Measurements from ENCODE around the gene FGF2. TPM values are rescaled to one million over a fixed set of nuclear protein-coding genes. Genes with fewer than 3 reads are reported as not detected.

The FGF2 gene
- total RNA-seq, 2 experiments from 2014 or later: not detected

GRCh38 chr4:122911588-122911987 lies 85.0 kb downstream of the FGF2 start:
- Histone ChIP-seq H3K4me1 (ENCODE audit: insufficient read depth, low read length) (no peaks in the 10 kb centered on the region), H3K27me3 (ENCODE audit: control insufficient read depth in 1 of 2, insufficient read depth in 2 of 2, low read length in 2 of 2) (no peaks in the 10 kb centered on the region), H3K36me3 (ENCODE audit: insufficient read depth, low read length) (peaks cover 3% of the 10 kb centered on the region), H3K9me3 (ENCODE audit: control insufficient read depth in 1 of 2, insufficient read depth in 1 of 2, low read length in 2 of 2) (no peaks in the 10 kb centered on the region), H3K4me3 (ENCODE audit: low read length) (no peak overlapping the region), H3K27ac (ENCODE audit: low read depth in 1 of 2, low read length in 2 of 2) (no peak overlapping the region)
- H3K9me3 Mint-ChIP-seq: no peaks in the 10 kb centered on the region
- ATAC-seq (ENCODE audit: poor library complexity) (no peak), DNase-seq (no peak)
- no peak for TF ChIP-seq CTCF (IDR thresholded peaks at IDR 0.05)
- no peak overlapping the region for H3K4me3 Mint-ChIP-seq
- no peaks in the 10 kb centered on the region for H3K4me1 Mint-ChIP-seq (ENCODE audit: low read depth)
- no peaks in the 10 kb centered on the region for H3K27me3 Mint-ChIP-seq
- no peaks in the 10 kb centered on the region for H3K36me3 Mint-ChIP-seq (ENCODE audit: low read depth)
- ChIA-PET POLR2A (no interaction called here), CTCF (interaction anchor here (0.6 to 1.3 kb wide), 2 partner anchors 10 to 142 kb away, joined by 3 read pairs; no protein-coding TSS in a partner anchor)
- no peak overlapping the region for H3K27ac Mint-ChIP-seq
- intact Hi-C loops (cut with DNase I, micrococcal nuclease): loop anchor here (5.0 to 10.0 kb wide), 4 partner anchors 154 to 1009 kb away; partner anchors contain the start of gene BLTP1 (in 1 of the 2)

GRCh38 chr4:122912810-122913575 lies 86.4 kb downstream of the FGF2 start:
- intact Hi-C loops (cut with DNase I, micrococcal nuclease): loop anchor here (1.0 to 10.0 kb wide), 5 partner anchors 156 to 1011 kb away; partner anchors contain the start of gene BLTP1 (in 1 of the 2)
- no peak for TF ChIP-seq CTCF (IDR thresholded peaks at IDR 0.05)
- POLR2A ChIA-PET: no interaction called here
- no peaks in the 10 kb centered on the region for H3K27me3 ChIP-seq (ENCODE audit: control insufficient read depth in 1 of 2, insufficient read depth in 2 of 2, low read length in 2 of 2)
- DNase-seq: no peak
- no peaks in the 10 kb centered on the region for H3K9me3 Mint-ChIP-seq
- no peak overlapping the region for H3K4me3 Mint-ChIP-seq
- H3K4me1 Mint-ChIP-seq (ENCODE audit: low read depth): no peaks in the 10 kb centered on the region
- no peak overlapping the region for H3K4me3 ChIP-seq (ENCODE audit: low read length)
- no peaks in the 10 kb centered on the region for H3K27me3 Mint-ChIP-seq
- no peak overlapping the region for H3K27ac ChIP-seq (ENCODE audit: low read depth in 1 of 2, low read length in 2 of 2)
- no peak for ATAC-seq (ENCODE audit: poor library complexity)
- CTCF ChIA-PET: interaction anchor here (1.0 to 2.2 kb wide), 2 partner anchors 8 to 155 kb away, joined by 3 to 12 read pairs; no protein-coding TSS in a partner anchor
- no peaks in the 10 kb centered on the region for H3K4me1 ChIP-seq (ENCODE audit: insufficient read depth, low read length)
- H3K36me3 ChIP-seq (ENCODE audit: insufficient read depth, low read length): peaks cover 3% of the 10 kb centered on the region
- H3K27ac Mint-ChIP-seq: no peak overlapping the region
- no peaks in the 10 kb centered on the region for H3K36me3 Mint-ChIP-seq (ENCODE audit: low read depth)
- no peaks in the 10 kb centered on the region for H3K9me3 ChIP-seq (ENCODE audit: control insufficient read depth in 1 of 2, insufficient read depth in 1 of 2, low read length in 2 of 2)

GRCh38 chr4:122914292-122914904 lies 87.8 kb downstream of the FGF2 start:
- H3K27me3 Mint-ChIP-seq: no peaks in the 10 kb centered on the region
- Histone ChIP-seq H3K36me3 (ENCODE audit: insufficient read depth, low read length) (peaks cover 3% of the 10 kb centered on the region), H3K27me3 (ENCODE audit: control insufficient read depth in 1 of 2, insufficient read depth in 2 of 2, low read length in 2 of 2) (no peaks in the 10 kb centered on the region), H3K9me3 (ENCODE audit: control insufficient read depth in 1 of 2, insufficient read depth in 1 of 2, low read length in 2 of 2) (no peaks in the 10 kb centered on the region), H3K4me1 (ENCODE audit: insufficient read depth, low read length) (no peaks in the 10 kb centered on the region), H3K4me3 (ENCODE audit: low read length) (no peak overlapping the region), H3K27ac (ENCODE audit: low read depth in 1 of 2, low read length in 2 of 2) (no peak overlapping the region)
- no peak overlapping the region for H3K4me3 Mint-ChIP-seq
- ChIA-PET CTCF (interaction anchor here (1.0 to 2.2 kb wide), 6 partner anchors 8 to 182 kb away, joined by 3 to 12 read pairs (median 6); partner anchors contain the start of genes BBS12 and NUDT6), POLR2A (interaction anchor here (1.0 to 1.2 kb wide), 2 partner anchors 9 to 182 kb away, joined by 4 to 5 read pairs; partner anchors contain the start of genes BBS12 and NUDT6)
- DNase-seq (peak in 3 of 14 experiments; percentile 6 to 61 (median 41)), ATAC-seq (ENCODE audit: poor library complexity) (peak; percentile 75)
- H3K36me3 Mint-ChIP-seq (ENCODE audit: low read depth): no peaks in the 10 kb centered on the region
- H3K9me3 Mint-ChIP-seq: no peaks in the 10 kb centered on the region
- TF ChIP-seq CTCF (IDR thresholded peaks at IDR 0.05): peak; percentile 76
- no peak overlapping the region for H3K27ac Mint-ChIP-seq
- H3K4me1 Mint-ChIP-seq (ENCODE audit: low read depth): no peaks in the 10 kb centered on the region
- intact Hi-C loops (cut with DNase I, micrococcal nuclease): loop anchor here (1.0 to 10.0 kb wide), 5 partner anchors 157 to 1012 kb away; partner anchors contain the start of gene BLTP1 (in 1 of the 2)

Measured in CD4-positive, alpha-beta T cell (primary cell).